Effector CD8-positive, alpha-beta T cell (primary cell): ENCODE results near the gene TWSG1.
"Not testable (repeated sequence)": the region's sequence is repeated elsewhere in the genome, so short reads cannot be mapped to it uniquely, and the experiment has no call there.

Experiments
- DNase-seq: peaks from one replicate; lab custom pipeline; 2025; lab: John Stamatoyannopoulos, UW

The TWSG1 gene

DNA sequence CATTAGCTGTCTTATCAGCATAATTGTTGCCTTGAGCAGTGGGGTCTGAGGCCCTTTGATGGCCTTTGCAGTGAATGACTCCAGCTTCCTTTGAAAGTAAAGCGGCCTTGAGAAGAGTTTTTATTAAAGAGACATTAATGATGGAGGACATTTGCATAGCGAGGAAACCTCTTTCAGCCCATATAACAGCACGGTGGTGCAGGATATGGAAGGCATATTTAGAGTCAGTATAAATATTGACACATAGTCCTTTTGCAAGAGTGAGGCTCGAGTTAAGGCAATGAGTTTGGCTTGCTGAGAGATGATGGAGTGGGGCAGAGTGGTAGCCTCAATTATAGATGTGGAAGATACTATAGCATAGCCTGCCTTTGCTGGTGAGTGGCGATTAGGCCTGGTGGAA lies 89.7 kb downstream of the TWSG1 start:
- DNase-seq: not testable (repeated sequence)

DNA sequence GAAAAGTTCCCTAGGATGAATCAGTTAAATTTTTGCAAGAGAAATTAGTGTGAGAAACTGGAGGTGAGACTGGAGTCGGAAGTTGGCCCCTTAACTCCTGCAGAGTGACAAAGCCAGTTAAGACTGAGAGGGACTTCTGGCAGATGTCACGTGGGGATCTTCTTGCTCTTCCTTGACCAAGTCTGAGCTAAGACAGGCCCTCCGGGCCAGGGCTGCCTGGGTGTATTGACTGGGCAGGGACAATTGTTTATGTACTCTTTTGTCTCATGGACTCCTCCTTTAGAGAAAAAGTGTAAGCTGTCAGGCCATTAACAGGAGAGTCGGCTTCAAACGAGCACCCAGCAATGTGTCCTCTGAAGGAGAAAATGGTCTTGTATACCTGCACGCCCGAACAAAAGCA lies 92.2 kb downstream of the TWSG1 start:
- DNase-seq: no peak

DNA sequence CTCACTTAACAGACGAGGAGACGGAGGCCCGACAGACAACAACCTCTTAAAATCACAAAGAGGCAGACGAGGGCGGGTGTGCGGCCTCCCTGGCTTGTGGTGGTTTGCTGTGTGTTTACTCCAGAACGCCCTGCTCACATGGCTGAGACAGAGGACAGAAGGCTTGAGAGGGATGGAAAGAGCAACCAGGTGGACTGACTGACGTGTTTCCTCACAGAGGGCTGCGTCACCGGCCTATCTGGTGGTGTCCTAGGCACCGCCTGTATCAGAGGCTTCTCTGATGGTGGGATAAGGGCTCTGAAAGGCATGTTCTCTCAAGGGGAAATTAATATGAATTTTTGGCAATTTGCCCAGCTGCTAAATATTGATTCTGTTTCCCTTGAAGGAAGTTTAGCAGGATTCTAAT lies 93.7 kb downstream of the TWSG1 start:
- DNase-seq: no peak

DNA sequence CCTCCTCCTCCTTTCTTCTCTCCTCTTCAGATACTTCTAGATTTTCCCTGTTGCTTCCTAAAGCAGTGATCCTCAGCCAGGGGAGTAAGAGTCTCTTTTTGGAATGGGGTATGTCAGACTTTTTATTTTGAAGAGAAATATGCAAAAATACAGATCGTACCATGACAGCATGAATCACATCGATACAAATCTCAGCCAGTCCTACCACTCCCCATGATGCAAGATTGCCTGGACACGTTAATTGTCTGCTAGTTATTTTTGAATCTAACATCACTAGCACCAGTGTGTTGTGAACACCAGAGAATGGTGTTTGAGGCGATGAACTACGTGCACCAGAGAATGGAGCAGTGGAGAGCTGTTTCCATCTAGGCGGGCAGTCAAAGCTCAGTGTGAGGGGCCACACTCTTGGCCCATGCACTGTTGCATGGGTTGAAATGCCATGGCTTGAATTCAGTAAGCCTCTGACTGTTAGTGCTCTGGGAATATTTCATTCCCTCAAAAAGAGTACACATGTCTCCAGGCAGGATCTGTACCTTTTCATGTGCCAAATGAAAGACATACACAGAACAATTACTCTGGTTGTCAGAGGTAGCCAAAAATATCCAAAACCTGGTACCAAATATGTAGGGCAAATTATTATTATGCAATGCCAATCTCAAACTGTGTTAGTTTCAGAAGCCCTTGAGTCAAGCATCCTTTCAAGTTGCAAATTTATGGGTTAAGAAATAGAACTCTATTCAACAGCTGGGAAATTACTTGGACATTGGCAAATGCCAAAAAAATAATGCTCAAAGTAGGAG lies 94.5 kb downstream of the TWSG1 start:
- DNase-seq: no peak

DNA sequence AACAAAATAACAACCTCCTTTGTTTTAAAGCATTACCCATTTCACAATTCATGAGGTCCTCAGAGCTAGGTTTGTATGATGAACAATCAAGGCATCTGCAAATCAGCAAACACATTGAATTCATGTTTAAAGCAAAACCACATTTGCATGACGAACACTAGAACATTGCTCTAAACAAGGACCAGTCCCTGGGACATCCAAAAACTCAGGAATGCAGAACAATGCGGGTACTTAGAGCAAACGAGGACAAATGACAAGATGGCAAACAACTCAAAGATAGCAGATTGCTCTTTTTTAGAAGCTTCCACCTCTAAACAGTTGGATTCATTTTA lies 95.1 kb downstream of the TWSG1 start:
- DNase-seq: no peak

DNA sequence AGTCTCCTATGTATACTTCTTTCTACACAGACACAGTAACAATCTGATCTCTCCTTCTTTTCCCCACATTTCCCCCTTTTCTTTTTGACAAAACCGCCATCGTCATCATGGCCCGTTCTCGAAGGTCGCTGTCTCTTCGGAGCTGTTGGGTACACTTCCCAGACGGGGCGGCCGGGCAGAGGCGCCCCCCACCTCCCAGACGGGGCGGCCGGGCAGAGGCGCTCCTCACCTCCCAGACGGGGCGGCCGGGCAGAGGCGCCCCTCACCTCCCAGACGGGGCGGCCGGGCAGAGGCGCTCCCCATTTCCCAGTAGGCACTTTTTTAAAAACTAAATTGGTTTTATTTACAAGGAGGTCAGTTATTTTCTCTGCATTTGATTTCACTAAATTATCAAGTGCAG lies 95.7 kb downstream of the TWSG1 start:
- DNase-seq: not testable (repeated sequence)

DNA sequence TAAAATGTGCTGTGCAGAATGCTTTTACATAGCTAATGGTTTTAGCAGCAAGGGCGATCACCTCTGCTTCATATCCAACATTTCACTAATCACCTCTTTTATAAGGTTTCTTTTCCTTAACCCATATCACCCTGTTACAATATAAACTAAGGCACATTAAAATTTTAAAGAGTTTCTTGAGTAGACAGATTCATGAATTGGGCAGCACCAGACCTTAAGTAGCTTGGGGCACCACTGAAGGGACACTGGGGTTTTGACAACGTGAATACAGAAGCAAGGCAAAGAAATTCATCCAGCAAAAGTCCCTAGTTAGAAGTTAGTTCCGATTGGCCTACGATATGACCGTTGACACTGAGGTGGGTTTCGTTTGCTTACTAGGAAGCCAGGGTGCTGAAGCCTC lies 96.7 kb downstream of the TWSG1 start:
- DNase-seq: no peak

DNA sequence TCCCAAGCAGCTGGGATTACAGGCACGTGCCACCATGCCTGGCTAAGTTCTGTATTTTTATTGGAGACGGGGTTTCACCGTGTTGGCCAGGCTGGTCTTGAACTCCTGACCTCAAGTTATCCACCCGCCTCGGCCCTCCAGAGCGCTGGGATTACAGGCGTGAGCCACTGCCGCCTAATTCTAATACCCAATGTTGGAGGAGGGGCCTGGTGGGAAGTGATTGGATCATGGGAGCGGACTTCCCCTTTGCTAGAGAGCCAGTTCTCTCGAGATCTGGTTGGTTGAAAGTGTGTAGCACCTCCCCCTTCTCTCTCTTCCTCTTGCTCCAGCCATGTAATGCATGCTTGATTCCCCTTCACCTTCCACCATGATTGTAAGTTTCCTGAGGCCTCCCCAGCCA lies 98.5 kb downstream of the TWSG1 start:
- not testable (repeated sequence) for DNase-seq

DNA sequence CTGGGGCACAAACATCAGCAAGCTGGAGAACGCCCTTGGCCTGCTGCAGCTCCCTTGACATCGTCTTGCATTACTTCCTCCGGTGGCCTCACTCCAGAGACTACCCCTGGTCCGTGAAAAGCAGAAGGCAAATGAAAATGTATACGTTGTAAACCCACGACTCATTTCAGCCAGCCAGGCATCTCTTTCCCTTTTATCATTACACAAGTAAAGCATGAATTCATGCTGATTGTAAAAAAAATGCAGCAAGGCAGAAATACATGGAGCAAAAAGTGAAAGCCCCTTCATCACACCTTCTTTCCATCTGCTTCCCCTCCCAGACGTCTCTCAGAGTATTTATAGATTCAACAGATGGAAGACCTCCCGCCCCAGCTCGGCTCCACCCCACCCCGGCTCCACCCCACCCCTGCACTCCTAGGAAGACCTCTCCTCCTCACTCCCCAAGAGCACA lies 99.1 kb downstream of the TWSG1 start:
- no peak for DNase-seq

DNA sequence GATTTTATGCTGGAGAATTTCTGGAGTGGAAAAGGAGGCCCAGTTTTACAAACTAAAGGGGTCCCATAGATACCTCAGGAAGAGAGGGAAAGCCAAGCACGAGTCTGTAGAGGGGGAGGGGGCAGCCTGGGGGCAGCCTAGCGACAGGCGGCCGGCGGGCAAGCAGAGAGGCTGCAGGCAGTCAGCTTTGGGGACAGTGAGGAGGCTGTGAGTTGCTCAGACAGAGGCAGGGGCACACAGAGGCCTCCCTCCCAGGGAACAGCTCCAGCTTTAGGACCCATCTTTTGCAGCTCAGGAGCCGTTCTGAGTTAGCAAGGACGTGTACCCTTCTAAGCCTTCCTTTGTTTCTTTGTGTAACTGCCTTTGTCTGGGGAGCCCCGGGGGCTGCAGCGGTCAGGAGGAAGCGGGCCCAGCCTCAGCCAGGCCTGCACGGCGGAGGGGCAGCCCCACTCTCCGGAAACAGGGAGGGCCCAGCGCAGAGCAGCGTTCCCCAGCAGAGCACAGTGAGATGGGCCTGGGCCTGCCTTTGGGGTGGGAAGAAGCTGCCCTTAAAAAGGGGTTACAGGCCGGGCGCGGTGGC lies 99.6 kb downstream of the TWSG1 start:
- DNase-seq: no peak

DNA sequence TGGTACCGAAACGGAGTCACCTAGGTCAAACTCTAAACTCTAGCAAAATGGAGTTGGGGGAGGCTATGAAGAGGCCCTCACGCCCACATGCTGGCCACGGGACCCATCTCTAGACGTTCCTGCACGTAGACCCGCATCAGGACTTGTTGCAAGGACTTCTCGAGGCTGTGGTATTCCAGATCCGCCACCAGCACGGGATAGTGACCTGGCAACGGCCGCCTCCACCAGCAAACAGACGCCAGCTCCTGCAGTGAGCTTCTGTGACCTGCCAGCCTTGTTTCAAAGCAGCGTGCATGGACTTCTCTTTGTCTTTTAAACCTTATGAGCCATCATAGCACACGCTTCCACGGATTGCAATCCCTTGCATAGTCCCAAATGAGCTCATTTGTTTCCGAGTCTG lies 100.5 kb downstream of the TWSG1 start:
- no peak for DNase-seq

DNA sequence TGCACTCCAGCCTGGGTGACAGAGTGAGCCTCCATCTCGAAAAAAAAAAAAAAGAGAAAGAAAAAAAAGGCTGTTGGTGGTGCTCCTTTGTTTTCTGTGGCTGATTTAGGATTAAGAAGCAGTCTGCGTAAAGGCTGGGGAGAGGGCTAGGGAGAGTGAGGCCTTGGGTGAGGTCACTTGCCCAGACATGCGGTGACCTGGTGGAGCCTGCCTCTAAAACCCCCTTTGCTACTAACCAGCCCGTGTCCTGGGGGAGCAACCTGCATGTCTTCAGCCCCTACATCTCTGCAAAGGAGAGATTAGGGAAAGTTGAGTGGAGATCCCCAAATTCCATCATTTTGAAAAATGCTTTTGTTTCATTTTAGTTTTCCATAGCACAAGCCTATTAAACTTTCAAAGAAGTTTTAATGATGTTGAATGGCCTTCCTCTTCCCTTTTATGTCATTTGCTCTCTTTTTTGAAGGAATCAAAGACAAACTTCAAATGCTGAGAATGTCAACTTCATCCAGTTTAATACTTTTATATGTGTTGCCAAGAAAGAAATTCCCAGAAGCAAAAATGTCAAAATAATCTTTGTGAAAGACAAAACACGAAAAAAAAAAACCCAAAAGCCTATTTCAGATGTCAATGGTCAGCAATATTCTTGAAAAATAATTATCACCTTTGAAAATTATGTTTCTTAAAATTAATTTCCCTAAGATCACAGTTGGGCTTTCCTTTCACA lies 101.8 kb downstream of the TWSG1 start:
- DNase-seq: no peak

DNA sequence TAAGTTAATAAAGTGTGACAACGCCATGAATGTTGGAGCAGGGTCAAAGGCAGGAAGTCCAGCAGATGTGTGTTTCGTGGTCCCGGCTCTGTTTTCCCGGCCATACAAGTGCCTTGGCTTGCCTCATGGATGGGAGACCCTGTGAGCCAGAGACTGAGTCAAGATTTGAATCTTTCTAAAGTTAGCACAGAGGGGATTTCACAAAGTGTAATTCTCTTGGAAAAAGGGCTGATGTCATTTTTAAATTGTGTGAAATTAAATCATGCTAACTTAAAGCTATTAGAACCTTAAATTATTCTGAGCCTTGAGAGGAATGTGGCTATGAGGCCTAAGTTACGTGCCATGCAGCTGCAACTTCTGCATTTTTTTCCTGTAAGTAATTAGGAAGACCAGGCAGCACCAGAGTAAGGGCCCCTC lies 102.5 kb downstream of the TWSG1 start:
- no peak for DNase-seq

DNA sequence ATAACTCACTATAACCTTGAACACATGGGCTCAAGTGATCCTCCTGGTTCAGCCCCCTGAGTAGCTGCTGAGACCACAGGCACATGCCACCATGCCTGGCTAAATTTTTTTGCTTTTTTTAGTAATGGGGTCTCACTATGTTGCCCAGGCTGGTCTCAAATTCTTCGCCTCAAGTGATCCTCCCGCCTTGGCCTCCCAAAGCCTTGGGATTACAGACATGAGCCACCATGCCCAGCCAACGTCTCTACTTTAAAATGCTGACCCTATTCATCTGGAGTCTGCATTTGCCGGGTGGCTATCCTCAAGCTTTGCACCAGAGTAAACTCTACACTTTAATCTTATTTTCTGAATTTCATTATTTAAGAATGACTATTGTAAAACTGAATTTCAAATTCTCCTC lies 103.1 kb downstream of the TWSG1 start:
- DNase-seq: no peak

DNA sequence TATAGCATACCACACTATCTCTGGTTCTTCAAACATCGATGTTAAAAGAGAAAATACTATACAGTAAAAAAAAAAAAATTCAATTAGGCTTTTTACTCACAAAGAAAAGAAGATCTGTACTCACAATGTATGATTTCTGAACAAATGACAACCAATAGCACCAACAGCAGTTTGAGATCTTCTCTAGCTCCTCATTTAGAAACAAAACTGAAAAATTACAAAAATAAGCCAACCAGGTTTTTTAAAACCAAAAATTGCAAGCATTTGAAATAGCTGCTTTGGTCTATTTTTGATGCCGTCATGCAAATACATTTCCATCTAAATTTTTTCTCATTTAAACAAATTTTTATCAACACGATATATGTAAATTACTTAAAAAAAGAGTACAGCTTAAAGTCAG lies 106.5 kb downstream of the TWSG1 start:
- no peak for DNase-seq

DNA sequence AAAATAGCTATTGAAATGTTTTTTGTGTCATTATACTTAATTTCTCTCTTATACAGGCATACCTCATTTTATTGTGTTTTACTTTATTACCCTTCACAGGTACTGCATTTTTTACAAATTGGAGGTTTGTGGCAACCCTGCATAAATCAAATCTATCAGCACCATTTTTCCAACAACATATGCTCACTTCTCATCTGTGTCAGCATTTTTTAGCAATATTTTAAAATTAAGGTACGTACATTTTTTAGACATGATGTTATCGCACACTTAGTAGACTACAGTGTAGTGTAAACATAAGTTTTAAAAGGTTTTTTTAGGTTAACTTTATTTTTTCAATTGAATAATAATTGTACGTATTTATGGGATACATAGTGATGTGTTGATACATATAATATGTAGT lies 110.0 kb downstream of the TWSG1 start:
- DNase-seq: no peak

DNA sequence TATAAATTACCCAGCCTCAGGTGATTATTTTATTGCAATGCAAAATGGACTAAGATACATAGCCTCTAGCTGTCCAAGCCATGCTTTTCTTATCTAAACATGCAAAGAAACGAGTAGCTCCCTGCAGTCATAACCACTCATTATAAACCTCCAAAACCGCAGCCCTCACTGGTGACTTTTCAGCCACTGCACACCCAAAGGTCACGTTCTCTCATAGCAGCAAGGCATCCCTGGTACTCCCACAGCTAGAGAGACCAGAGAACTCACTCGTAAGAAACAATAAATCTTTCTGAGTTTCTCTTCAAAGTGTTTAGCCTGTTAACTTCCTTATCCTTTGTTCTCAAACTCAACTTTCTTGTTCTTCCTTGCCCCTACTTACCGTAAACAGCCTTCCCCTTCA lies 112.3 kb downstream of the TWSG1 start:
- no peak for DNase-seq

DNA sequence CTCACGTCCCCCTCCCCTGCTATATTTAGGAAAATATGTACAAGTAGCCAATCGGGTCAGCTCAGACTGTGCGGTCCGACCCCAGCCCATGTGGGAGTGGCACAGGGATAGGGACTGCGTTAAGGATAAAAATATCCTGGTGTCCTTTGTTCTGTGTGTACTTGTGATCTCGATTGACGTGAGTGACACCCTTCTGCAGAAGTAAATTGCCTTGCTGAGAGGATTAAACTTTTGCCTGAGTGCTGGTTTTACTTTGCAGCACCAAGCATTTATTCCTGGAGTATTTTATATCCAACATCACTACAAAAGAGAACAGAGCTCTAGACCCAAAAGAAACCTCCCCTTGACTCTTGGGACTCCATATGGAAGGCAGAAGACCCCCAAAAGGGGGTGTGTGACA lies 112.8 kb downstream of the TWSG1 start:
- no peak for DNase-seq

DNA sequence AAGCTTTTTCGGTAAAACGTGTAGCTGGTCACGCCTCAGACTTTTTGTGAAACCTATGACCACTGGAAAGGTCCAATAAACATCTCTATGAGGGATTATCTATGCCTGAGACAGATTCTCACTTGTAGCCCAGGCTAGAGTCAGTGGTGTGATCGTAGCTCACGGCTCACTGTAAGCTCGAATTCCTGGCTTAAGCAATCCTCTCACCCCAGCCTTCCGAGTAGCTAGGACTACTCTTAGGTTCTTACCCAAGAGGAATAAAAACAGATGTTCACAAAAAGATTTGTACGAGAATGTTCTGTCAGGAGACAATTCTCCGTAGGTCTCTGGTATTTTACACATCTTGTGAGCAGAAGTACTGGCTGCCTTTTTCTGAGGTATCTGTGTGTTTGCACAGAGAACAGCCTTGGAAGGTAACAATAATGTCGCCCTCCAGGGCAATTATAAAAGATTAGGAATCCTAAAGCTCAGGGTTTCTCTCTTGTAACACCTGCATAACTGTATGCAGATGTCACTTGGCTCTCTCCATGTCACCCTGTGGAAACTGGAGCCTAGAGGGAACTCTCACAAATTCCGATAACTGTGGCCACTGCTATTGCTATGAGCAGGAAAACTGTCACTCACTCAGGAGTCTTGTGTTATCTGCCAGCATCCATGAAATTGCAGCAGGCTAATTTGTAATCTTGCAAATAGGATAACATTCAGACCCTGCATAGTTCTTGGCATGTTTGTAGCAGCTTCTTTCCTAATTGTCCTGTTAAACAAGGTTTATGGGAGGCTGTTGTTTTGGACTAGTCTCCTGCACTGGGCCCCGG lies 115.2 kb downstream of the TWSG1 start:
- no peak for DNase-seq

DNA sequence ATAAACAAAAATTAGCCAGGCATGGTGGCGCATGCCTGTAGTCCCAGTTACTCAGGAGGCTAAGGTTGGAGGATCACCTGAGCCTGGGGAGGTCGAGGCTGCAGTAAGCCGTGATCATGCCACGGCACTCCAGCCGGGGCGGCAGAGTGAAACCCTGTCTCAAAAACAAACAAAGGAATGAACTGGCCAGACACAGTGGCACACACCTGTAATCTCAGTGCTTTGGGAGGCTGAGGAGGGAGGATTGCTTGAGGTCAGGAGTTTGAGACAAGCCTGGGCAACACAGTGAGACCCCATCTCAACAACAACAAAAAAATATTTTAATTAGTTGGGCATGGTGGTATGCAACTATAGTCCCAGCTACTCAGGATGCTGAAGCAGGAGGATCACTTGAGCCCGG lies 116.3 kb downstream of the TWSG1 start:
- DNase-seq: not testable (repeated sequence)
